ENCODE results near the gene MED22.
"Not testable (repeated sequence)": the region's sequence is repeated elsewhere in the genome, so short reads cannot be mapped to it uniquely, and the experiment has no call there.

The MED22 gene

DNA sequence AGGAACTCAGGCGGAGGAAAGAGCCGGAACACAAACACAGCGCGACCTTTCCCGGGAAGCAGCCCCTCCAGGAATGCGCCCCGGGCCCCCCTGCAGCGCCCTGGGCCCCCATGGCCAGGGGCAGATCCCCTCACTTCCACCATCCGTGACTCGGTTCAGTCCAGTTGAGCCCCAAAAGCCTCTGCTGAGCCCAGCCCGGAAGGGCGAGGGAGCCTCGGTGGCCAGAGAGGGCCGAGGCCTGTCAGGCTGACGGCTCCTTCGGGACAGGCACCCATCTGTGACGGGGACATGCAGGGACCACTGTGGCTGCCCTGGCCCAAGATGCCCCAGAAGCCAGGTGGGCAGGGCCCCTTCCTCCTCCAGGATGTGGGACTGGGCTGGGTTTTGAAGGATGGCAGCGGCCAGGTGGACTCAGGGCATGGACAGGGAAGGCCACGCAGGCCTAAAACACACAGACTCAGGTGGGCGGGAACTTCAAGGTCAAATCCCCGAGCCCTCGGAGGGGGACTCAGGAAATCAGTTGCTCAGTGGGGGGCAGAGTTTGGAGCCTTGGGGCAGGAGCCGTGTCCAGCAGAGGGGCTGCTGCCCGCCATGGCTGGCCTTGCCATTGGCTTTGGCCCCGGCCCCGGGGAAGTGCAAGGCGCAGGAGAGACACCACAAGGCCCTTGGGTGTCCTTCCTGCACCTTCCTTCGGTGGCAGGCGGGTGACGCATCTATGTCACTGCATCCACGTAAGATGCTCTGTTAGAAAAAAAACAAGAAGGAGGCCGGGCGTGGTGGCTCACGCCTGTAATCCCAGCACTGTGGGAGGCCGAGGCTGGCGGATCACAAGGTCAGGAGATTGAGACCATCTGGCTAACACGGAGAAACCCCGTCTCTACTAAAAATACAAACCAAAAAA is 43.2 kb downstream of the MED22 start:
- no peak for DNase-seq

DNA sequence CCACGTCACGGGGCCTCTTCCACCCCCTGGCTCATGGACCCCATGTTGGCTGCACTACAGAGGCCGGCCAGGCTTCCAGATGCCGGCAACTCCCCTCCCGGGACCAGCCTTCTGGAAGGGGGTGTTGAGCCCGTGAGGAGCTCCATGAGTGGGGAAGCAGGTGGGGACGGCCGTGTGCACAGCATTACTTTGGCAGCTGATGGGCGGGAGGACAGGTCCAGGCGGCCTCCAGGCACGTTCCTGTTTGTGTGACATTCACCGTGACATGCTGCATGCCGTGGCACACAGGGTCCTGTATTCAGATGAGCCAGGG is 43.8 kb downstream of the MED22 start:
- no peak for DNase-seq

DNA sequence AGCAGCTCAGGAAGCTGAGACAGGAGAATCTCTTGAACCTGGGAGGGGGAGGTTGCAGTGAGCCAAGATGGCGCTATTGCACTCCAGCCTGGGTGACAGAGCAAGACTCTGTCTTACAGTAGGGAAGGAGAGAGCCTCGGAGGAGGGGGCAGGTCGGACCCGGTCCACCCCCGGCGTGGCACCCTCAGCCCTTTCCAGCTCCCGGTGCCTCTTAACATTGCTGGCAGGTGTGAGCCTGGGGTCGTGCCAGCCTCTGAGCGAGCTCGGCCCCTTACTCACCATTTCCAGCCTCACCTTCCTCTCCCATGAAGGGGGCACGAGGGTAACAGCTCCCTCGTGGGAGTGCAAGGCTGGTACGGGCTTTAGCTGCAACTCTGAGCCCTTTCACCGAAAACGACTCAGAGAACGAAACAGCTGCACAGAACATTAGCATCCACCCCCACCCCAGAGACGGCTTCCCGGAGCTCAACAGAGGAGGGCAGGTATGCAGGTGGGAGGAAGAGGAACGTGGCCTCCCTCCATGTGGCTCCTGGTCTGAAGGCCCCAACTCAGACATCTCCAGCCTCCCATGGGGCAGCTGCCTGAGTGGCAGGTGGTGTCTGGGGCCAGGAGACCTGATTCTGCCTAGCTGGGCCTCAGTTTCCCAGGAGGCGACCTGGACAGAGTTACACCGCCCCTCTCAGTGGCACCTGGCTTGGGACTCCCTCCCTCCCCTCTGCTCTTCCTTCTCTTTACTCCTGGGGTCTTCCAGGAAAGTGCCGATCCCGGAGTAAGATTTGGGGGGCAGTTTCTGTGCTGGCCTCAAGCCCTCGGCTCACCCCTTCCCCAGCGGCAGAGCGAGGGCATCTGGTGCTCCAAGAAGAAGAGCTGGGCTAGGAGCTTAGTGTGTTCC is 44.4 kb downstream of the MED22 start:
- no peak for DNase-seq

DNA sequence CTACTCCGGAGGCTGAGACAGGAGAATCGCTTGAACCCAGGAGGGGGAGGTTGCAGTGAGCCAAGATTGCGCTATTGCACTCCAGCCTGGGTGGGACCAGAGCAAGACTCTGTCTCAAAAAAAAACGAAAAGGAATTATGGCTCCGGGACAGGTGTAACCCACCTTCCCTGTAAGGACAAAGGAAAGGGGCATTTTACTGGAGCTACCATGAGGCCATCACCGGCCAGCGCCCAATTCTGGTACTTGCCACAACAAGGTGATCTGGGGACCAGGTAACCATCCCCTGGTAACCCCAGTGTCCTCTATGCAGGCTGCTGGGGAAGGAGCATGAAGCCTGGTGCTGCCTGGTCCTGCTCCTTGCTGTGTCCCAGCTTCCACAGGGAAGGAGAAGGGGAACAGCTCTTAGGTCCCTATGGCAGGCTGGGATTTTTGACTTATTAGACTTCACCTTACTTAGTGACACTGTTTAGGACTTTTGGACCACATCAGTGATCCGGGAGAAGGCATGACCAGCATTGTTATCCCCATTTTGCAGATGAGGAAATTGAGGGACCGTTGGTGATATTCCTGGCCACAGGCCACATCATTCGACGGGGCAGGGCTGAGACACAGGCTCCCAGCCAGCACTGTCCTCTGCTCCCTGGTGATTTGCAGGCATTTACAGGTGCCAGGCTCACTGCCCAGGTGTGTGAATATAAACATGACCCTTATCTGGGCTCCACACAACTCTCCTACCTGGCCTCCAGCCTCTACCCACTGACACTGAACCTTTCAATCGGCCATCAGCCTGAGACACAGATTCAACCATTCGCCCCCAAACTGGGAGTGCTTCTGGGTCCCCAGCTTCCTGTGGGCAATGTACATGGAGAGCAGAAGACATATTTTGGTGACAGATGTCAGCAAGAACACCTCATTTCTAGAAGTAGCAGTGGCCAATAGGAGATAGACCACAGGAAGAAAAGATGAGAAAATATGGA is 46.4 kb downstream of the MED22 start:
- DNase-seq, result no peak

DNA sequence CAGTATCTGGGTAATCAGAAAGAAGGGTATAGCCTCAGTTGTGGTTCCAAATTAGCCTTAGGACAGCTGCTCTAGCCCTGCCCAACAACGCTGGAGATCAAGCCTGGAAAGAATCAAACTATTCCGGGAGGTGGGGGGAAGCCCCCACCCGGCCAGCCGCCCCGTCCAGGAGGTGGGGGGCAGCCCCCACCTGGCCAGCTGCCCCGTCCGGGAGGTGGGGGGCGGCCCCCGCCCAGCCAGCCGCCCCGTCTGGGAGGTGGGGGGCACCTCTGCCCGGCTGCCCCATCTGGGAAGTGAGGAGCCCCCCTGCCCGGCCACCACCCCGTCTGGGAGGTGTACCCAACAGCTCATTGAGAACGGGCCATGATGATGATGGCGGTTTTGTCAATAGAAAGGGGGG is 47.9 kb downstream of the MED22 start:
- DNase-seq, result not testable (repeated sequence)

DNA sequence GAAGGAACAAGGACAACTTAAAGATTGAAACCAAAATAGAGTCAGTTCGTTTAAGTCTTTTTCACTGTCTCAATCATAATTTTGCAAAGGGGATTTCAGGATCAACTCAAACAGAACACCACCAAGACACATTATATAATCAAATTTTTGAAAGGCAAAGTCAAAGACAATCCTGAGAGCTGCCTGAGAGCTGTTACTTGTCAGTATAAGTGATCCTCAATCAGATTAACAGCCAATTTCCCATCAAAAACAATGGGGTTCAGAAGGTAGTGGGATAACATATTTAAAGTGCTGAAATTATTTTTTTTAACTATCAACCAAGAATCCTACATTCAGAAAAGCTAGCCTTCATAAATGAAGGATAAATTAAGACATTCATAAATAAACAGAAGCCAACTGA is 53.7 kb downstream of the MED22 start:
- DNase-seq, result no peak

DNA sequence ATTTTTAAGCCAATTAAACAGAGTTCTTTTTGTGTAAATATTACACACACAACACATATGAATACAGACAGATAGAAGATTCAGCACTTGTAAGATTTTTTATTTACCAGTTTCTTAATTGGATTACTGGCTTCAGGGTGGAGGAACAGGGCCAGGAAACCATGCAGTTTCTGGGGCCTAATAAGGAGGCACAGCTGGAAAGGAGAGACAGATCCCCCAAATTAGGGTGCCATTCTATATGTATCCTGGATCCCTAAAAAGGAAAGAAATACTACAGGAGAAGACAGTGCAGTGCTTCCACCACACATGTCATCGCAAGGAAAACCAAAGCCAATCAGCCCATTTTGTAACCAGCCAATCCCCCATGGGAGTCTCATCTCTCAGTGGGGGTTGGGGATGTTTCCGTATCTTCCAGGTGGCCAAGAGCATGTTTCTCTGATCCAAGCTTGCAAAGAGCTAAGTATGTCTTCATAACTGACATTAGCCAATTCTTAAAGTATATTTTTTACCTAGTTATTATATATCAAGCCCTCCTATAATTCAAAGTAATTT is 57.1 kb downstream of the MED22 start:
- no peak for DNase-seq
